HEK293 (cell line): ENCODE results near the gene TTLL11.

Source experiments
- CTCF ChIA-PET: fragments of 350-600 bp; formaldehyde crosslinking; extraction: SDS; loops from one replicate; lab custom pipeline; 2021; ENCODE audit warnings: antibody characterized with exemption; lab: Yijun Ruan, JAX
- POLR2A ChIA-PET: fragments of 300-600 bp; formaldehyde crosslinking; extraction: SDS; loops from one replicate; lab custom pipeline; 2020; ENCODE audit warnings: antibody characterized with exemption, inconsistent platforms; lab: Yijun Ruan, JAX
- H3K27ac ChIP-seq: fragments of 200-500 bp; sonication (Bioruptor generic); 2 replicates; pipeline ENCODE4 v1.5.1; 2014; ENCODE audit warnings: low read depth, low read length, control low read depth, inconsistent platforms; ENCODE audit errors: extremely low read depth
- H3K36me3 ChIP-seq, 2 experiments: fragments of 200-500 bp in 1 of 2; sonication (Bioruptor generic) in 1 of 2; 1 replicate in 1 of 2; 2 replicates in 1 of 2; pipeline ENCODE4 v1.5.1; 2014 to 2017; ENCODE audit warnings: inconsistent platforms in 2 of 2, low read length in 2 of 2; ENCODE audit not compliant: control insufficient read depth in 2 of 2, insufficient read depth in 1 of 2
- H3K4me1 ChIP-seq: fragments of 200-500 bp; sonication (Bioruptor generic); 2 replicates; pipeline ENCODE4 v1.5.1; 2014; ENCODE audit warnings: mild to moderate bottlenecking, low read length, inconsistent platforms; ENCODE audit not compliant: control insufficient read depth, insufficient read depth
- H3K4me3 ChIP-seq: 2 replicates; pipeline ENCODE4 v1.5.1; 2011; ENCODE audit warnings: low read depth, mild to moderate bottlenecking, control low read depth, low read length, moderate library complexity
- H3K9me3 ChIP-seq: fragments of 200-500 bp; sonication (Bioruptor generic); 2 replicates; pipeline ENCODE4 v1.5.1; 2014; ENCODE audit warnings: low read depth, low read length, inconsistent platforms; ENCODE audit not compliant: control insufficient read depth, insufficient read depth
- CTCF ChIP-seq: fragments of 450-650 bp; formaldehyde crosslinking; IDR thresholded peaks from 2 replicates; pipeline ENCODE4 v1.5.1; 2016; ENCODE audit warnings: missing biosample characterization, missing genetic modification characterization
- ELK4 ChIP-seq: IDR thresholded peaks from 2 replicates; pipeline ENCODE4 v1.6.1; 2011; ENCODE audit warnings: mild to moderate bottlenecking, low read depth, low read length, borderline replicate concordance
- HOXC10 ChIP-seq: sonication (generic); formaldehyde crosslinking; IDR thresholded peaks from 2 replicates; pipeline ENCODE4 v1.8.1; 2023; ENCODE audit warnings: mild to moderate bottlenecking, missing genetic modification reagents
- IKZF3 ChIP-seq: fragments of 450-650 bp; IDR thresholded peaks from 2 replicates; pipeline ENCODE4 v1.5.0; 2018; ENCODE audit warnings: missing biosample characterization, mild to moderate bottlenecking, missing genetic modification characterization, moderate library complexity
- WT1 ChIP-seq: fragments of 450-650 bp; formaldehyde crosslinking; IDR thresholded peaks from 2 replicates; pipeline ENCODE4 v1.5.1; 2016; ENCODE audit warnings: missing biosample characterization, missing genetic modification characterization
- ZBTB21 ChIP-seq: fragments of 450-650 bp; formaldehyde crosslinking; IDR thresholded peaks from 2 replicates; pipeline ENCODE4 v1.5.1; 2017; ENCODE audit warnings: missing biosample characterization, missing genetic modification characterization
- ZNF157 ChIP-seq: fragments of 450-650 bp; formaldehyde crosslinking; IDR thresholded peaks from 2 replicates; pipeline ENCODE4 v1.5.1; 2016; ENCODE audit warnings: missing biosample characterization, missing genetic modification characterization
- ZNF2 ChIP-seq: fragments of 450-650 bp; formaldehyde crosslinking; IDR thresholded peaks from 2 replicates; pipeline ENCODE4 v1.5.1; 2016; ENCODE audit warnings: missing biosample characterization, missing genetic modification characterization
- ZNF26 ChIP-seq: fragments of 450-650 bp; formaldehyde crosslinking; IDR thresholded peaks from 2 replicates; pipeline ENCODE4 v1.5.1; 2016; ENCODE audit warnings: missing biosample characterization, missing genetic modification characterization
- ZNF354C ChIP-seq: fragments of 450-650 bp; formaldehyde crosslinking; IDR thresholded peaks from 2 replicates; pipeline ENCODE4 v1.5.1; 2016; ENCODE audit warnings: missing biosample characterization, missing genetic modification characterization, low read depth, borderline replicate concordance
- ZNF514 ChIP-seq: fragments of 450-650 bp; formaldehyde crosslinking; IDR thresholded peaks from 2 replicates; pipeline ENCODE4 v1.5.1; 2016; ENCODE audit warnings: missing biosample characterization, missing genetic modification characterization
- ZNF529 ChIP-seq: fragments of 450-650 bp; formaldehyde crosslinking; IDR thresholded peaks from 2 replicates; pipeline ENCODE4 v1.5.1; 2017; ENCODE audit warnings: missing genetic modification characterization, missing biosample characterization; ENCODE audit not compliant: insufficient replicate concordance
- ZNF544 ChIP-seq: fragments of 450-650 bp; formaldehyde crosslinking; IDR thresholded peaks from 2 replicates; pipeline ENCODE4 v1.5.0; 2017; ENCODE audit warnings: missing biosample characterization, missing genetic modification characterization
- ZNF561 ChIP-seq: fragments of 450-650 bp; IDR thresholded peaks from 2 replicates; pipeline ENCODE4 v1.5.1; 2018; ENCODE audit warnings: missing biosample characterization, missing genetic modification characterization, borderline replicate concordance
- ZNF596 ChIP-seq: fragments of 450-650 bp; IDR thresholded peaks from 2 replicates; pipeline ENCODE4 v1.5.0; 2018; ENCODE audit warnings: missing biosample characterization, mild to moderate bottlenecking, missing genetic modification characterization, moderate library complexity
- ZNF600 ChIP-seq: fragments of 450-650 bp; formaldehyde crosslinking; IDR thresholded peaks from 2 replicates; pipeline ENCODE4 v1.5.1; 2016; ENCODE audit warnings: missing biosample characterization, missing genetic modification characterization
- ZNF639 ChIP-seq: fragments of 450-650 bp; formaldehyde crosslinking; IDR thresholded peaks from 2 replicates; pipeline ENCODE4 v1.5.1; 2016; ENCODE audit warnings: missing biosample characterization, missing genetic modification characterization
- ZNF654 ChIP-seq: fragments of 450-650 bp; formaldehyde crosslinking; IDR thresholded peaks from 2 replicates; pipeline ENCODE4 v1.5.1; 2016; ENCODE audit warnings: low read depth, missing biosample characterization, missing genetic modification characterization
- ZNF701 ChIP-seq: fragments of 450-650 bp; formaldehyde crosslinking; IDR thresholded peaks from 2 replicates; pipeline ENCODE4 v1.5.1; 2016; ENCODE audit warnings: missing biosample characterization, missing genetic modification characterization
- ZNF768 ChIP-seq: fragments of 450-650 bp; formaldehyde crosslinking; IDR thresholded peaks from 2 replicates; pipeline ENCODE4 v1.5.1; 2018; ENCODE audit warnings: missing biosample characterization, mild to moderate bottlenecking, missing genetic modification characterization
- ZNF791 ChIP-seq: fragments of 450-650 bp; formaldehyde crosslinking; IDR thresholded peaks from 2 replicates; pipeline ENCODE4 v1.5.1; 2016; ENCODE audit warnings: missing biosample characterization, missing genetic modification characterization
- ZNF843 ChIP-seq: fragments of 450-650 bp; formaldehyde crosslinking; IDR thresholded peaks from 2 replicates; pipeline ENCODE4 v1.5.1; 2016; ENCODE audit warnings: missing biosample characterization, missing genetic modification characterization

Gene TTLL11

GRCh38 chr9:122124048-122124447 lies 30.9 kb upstream of the TTLL11 start:
- H3K9me3 ChIP-seq = no peaks in the 10 kb centered on the region
- H3K36me3 ChIP-seq = no peaks in the 10 kb centered on the region
- ChIA-PET POLR2A (no interaction called here), CTCF (interaction anchor here (0.5 to 12.1 kb wide), 38 partner anchors 10 to 772 kb away, joined by 3 to 473 read pairs (median 6); partner anchors contain the start of genes LHX6 and TTLL11)
- H3K4me3 ChIP-seq = no peak overlapping the region
- no peak overlapping the region for H3K27ac ChIP-seq
- no peak for TF ChIP-seq ZNF791 (tag by site-specific recombination)
- TF ChIP-seq ZNF600 (tag by site-specific recombination) = no peak
- no peak for TF ChIP-seq ZNF514
- no peak for TF ChIP-seq ZNF639 (tag by site-specific recombination)
- no peak for TF ChIP-seq ZNF654 (tag by site-specific recombination)
- TF ChIP-seq ZBTB21 (tag by site-specific recombination) = no peak
- H3K4me1 ChIP-seq = no peaks in the 10 kb centered on the region

GRCh38 chr9:122122903-122123632 lies 30.0 kb upstream of the TTLL11 start:
- Histone ChIP-seq H3K4me3 (no peak overlapping the region), H3K27ac (no peak overlapping the region), H3K36me3 (no peaks in the 10 kb centered on the region), H3K4me1 (no peaks in the 10 kb centered on the region), H3K9me3 (no peaks in the 10 kb centered on the region)
- POLR2A ChIA-PET = interaction anchor here (1.4 kb wide), 1 partner anchor 24 kb away, joined by 3 read pairs; no protein-coding TSS in a partner anchor
- CTCF ChIA-PET = interaction anchor here (0.5 to 12.1 kb wide), 55 partner anchors 9 to 929 kb away, joined by 3 to 473 read pairs (median 4); partner anchors contain the start of genes LHX6, MORN5, NDUFA8 and TTLL11
- TF ChIP-seq ZNF768 (tag by site-specific recombination) (peak; percentile 68; the same call in 1 of the 2 replicates), CTCF (tag by site-specific recombination) (peak; percentile 84), ZNF654 (tag by site-specific recombination) (peak; percentile 54), ZNF600 (tag by site-specific recombination) (no peak), ZNF596 (tag by site-specific recombination) (0 out of 2 replicates have a peak, but pooled peaks have one; percentile 4)
- TF ChIP-seq, all 188 proteins: peak for 4

GRCh38 chr9:122122468-122122867 lies 29.4 kb upstream of the TTLL11 start:
- TF ChIP-seq ZNF639 (tag by site-specific recombination) (no peak), ZNF157 (no peak), ZNF561 (no peak), ZNF26 (tag by site-specific recombination) (no peak), ELK4 (no peak), ZNF529 (tag by site-specific recombination) (no peak), IKZF3 (tag by site-specific recombination) (no peak), ZNF701 (tag by site-specific recombination) (no peak), ZNF843 (tag by site-specific recombination) (no peak), WT1 (tag by site-specific recombination) (no peak), ZNF354C (no peak), HOXC10 (CRISPR knock-in tag) (no peak), ZNF2 (tag by site-specific recombination) (no peak), ZNF544 (tag by site-specific recombination) (no peak)
- TF ChIP-seq, all 188 proteins: peak for 0
- ChIA-PET CTCF (interaction anchor here (0.6 to 12.1 kb wide), 30 partner anchors 9 to 863 kb away, joined by 3 to 473 read pairs (median 5); partner anchors contain the start of genes MORN5, NDUFA8 and TTLL11), POLR2A (interaction anchor here (1.4 kb wide), 1 partner anchor 23 kb away, joined by 3 read pairs; no protein-coding TSS in a partner anchor)
- H3K4me3 ChIP-seq = no peak overlapping the region
- no peaks in the 10 kb centered on the region for H3K4me1 ChIP-seq
- H3K27ac ChIP-seq = no peak overlapping the region
- no peaks in the 10 kb centered on the region for H3K36me3 ChIP-seq
- no peaks in the 10 kb centered on the region for H3K9me3 ChIP-seq
